ENCODE results near the gene ACER2.

DNA sequence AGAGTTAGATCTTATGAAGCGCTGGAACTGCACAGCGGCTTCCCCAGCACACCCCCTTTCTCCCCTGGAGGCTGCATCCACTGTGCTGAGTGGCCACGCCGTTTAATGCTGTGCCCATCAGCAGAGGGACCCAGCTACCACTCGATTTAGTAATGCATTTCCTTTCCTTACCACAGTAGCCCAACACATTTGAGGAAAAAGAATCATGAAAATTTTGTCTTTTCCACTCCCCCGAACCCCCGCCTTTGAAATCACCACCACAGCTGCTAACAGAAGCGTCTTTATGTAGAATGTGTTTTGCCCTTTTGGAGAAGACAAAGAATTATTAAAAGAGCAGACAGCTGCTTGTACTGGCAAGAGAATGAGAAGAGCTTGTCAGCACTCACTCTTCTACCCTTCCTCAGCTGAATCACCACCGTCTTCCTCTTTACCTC, 73.2 kb downstream of the ACER2 start:
- TF ChIP-seq, protein P1, sequence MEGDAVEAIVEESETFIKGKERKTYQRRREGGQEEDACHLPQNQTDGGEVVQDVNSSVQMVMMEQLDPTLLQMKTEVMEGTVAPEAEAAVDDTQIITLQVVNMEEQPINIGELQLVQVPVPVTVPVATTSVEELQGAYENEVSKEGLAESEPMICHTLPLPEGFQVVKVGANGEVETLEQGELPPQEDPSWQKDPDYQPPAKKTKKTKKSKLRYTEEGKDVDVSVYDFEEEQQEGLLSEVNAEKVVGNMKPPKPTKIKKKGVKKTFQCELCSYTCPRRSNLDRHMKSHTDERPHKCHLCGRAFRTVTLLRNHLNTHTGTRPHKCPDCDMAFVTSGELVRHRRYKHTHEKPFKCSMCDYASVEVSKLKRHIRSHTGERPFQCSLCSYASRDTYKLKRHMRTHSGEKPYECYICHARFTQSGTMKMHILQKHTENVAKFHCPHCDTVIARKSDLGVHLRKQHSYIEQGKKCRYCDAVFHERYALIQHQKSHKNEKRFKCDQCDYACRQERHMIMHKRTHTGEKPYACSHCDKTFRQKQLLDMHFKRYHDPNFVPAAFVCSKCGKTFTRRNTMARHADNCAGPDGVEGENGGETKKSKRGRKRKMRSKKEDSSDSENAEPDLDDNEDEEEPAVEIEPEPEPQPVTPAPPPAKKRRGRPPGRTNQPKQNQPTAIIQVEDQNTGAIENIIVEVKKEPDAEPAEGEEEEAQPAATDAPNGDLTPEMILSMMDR (IDR thresholded peaks at IDR 0.05; ENCODE audit: low read length) = no peak
- TF ChIP-seq EZH2 (IDR thresholded peaks at IDR 0.05; ENCODE audit: borderline replicate concordance, low read length) = no peak
